ENCODE measurements around the gene SMYD3. TPM values are rescaled to one million over a fixed set of nuclear protein-coding genes. Genes with fewer than 3 reads are reported as not detected.

Gene SMYD3
- total RNA-seq, 2 experiments from 2014 or later: 22.6 to 24.6 TPM

- DNase-seq (no peak), ATAC-seq (no peak)
- intact Hi-C loops (cut with micrococcal nuclease): no loop called here
- H3K9me3 Mint-ChIP-seq: no peaks in the 10 kb centered on the region
- no peaks in the 10 kb centered on the region for H3K4me1 Mint-ChIP-seq (ENCODE audit: low read depth)
- ChIA-PET CTCF (no interaction called here), POLR2A (no interaction called here)
- no peaks in the 10 kb centered on the region for H3K27me3 Mint-ChIP-seq
- H3K36me3 Mint-ChIP-seq (ENCODE audit: low read depth): peaks cover 3% of the 10 kb centered on the region
- no peak overlapping the region for H3K27ac Mint-ChIP-seq
- no peak overlapping the region for H3K4me3 Mint-ChIP-seq
- TF ChIP-seq CTCF (IDR thresholded peaks at IDR 0.05): no peak
These were observed 732.9 kb downstream of the SMYD3 start for GRCh38 chr1:245774196-245774595.

GRCh38 chr1:245773344-245773743 is 733.7 kb downstream of the SMYD3 start:
- Mint-ChIP-seq H3K4me1 (ENCODE audit: low read depth) (no peaks in the 10 kb centered on the region), H3K27me3 (no peaks in the 10 kb centered on the region), H3K9me3 (no peaks in the 10 kb centered on the region), H3K4me3 (no peak overlapping the region), H3K36me3 (ENCODE audit: low read depth) (peaks cover 4% of the 10 kb centered on the region), H3K27ac (no peak overlapping the region)
- intact Hi-C loops (cut with micrococcal nuclease): no loop called here
- DNase-seq (no peak), ATAC-seq (no peak)
- ChIA-PET CTCF (no interaction called here), POLR2A (no interaction called here)
- no peak for TF ChIP-seq CTCF (IDR thresholded peaks at IDR 0.05)

DNA sequence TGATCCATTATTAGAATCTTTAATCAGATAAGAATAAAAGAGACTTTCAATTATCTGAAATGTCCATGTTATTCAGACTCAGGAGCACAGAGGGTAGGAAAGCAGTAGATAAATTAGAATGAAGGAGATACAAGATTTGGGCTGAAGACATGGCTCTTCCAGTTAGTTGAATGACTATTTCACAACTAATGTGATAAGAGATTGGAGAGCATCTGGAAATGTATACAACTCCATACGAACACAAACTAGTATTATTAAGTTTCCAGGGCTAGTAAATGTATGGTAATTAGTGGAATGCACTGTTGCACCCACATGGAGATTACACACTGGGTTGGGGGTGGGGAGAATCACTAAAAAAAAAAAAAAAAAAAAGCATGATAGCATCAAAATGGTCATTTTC is 734.3 kb downstream of the SMYD3 start:
- ATAC-seq: no peak
- CTCF ChIA-PET: no interaction called here

DNA sequence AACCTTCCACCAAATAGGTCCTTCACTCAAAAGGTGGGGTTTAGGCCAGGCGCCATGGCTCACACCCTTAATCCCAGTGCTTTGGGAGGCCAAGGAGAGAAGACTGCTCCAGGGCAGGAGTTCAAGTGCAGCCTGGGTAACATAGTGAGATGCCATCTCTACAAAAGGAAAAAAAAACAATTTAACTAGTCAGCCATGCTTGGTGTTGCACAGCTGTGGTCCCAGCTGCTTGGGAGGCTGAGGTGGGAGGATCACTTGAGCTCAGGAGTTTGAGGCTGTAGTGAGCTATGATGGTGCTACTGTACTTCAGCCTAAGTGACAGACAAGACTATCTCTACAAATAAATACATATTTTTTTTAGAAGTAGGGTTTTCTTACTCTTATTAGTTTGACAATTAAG is 734.8 kb downstream of the SMYD3 start:
- H3K4me1 Mint-ChIP-seq (ENCODE audit: low read depth): no peaks in the 10 kb centered on the region
- H3K27me3 Mint-ChIP-seq: no peaks in the 10 kb centered on the region
- intact Hi-C loops (cut with micrococcal nuclease): no loop called here
- H3K36me3 Mint-ChIP-seq (ENCODE audit: low read depth): peaks cover 7% of the 10 kb centered on the region
- ATAC-seq (no peak), DNase-seq (no peak)
- H3K4me3 Mint-ChIP-seq: no peak overlapping the region
- ChIA-PET CTCF (no interaction called here), POLR2A (no interaction called here)
- no peak for TF ChIP-seq CTCF (IDR thresholded peaks at IDR 0.05)
- H3K9me3 Mint-ChIP-seq: no peaks in the 10 kb centered on the region
- H3K27ac Mint-ChIP-seq: no peak overlapping the region

More for the DNA sequence above, 734.3 kb downstream of the SMYD3 start:
- H3K4me3 Mint-ChIP-seq: no peak overlapping the region
- H3K27me3 Mint-ChIP-seq: no peaks in the 10 kb centered on the region
- no peaks in the 10 kb centered on the region for H3K4me1 Mint-ChIP-seq (ENCODE audit: low read depth)
- H3K9me3 Mint-ChIP-seq: no peaks in the 10 kb centered on the region
- intact Hi-C loops (cut with micrococcal nuclease): no loop called here
- no peak for DNase-seq
- TF ChIP-seq CTCF (IDR thresholded peaks at IDR 0.05): no peak
- POLR2A ChIA-PET: no interaction called here
- peaks cover 4% of the 10 kb centered on the region for H3K36me3 Mint-ChIP-seq (ENCODE audit: low read depth)
- no peak overlapping the region for H3K27ac Mint-ChIP-seq

DNA sequence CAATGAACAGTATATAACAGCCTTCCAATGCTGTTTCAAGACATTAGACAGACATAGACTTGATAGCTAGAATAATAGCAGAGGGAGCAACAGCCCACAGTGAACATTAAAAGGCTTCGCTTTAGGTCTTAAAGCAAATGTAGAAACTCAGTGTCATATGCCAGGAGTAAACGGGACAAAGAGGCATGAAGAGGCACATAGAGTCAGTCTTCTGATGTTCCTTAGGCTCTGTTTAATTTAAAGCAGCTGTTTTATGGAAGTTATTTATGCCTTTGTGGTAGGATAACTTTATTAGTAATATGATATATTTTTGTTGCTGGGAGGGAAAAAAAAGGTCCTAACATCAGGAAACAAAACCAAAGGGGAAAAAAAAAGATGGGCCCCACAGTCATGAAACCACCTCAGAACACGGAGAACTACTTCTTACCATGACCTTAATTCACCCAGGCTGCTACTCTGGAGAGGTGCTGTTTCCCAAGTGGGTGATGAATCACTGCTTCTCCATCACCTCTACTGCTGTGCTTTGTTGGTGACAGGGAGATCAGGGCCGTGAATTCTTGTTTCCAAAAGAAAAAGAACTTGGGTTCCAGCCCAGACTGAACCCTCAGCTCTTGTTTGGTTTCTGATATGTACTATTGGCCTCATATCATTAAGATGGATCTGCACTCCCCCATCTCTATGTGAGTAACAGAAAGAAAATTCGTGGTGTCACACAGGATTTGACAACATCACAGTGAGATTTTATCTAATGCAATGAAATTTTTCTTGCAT is 735.4 kb downstream of the SMYD3 start:
- POLR2A ChIA-PET: no interaction called here
- ATAC-seq (no peak), DNase-seq (no peak)
- TF ChIP-seq CTCF (IDR thresholded peaks at IDR 0.05): no peak
- Mint-ChIP-seq H3K36me3 (ENCODE audit: low read depth) (peaks cover 7% of the 10 kb centered on the region), H3K27ac (no peak overlapping the region), H3K4me1 (ENCODE audit: low read depth) (no peaks in the 10 kb centered on the region), H3K9me3 (no peaks in the 10 kb centered on the region), H3K27me3 (no peaks in the 10 kb centered on the region), H3K4me3 (no peak overlapping the region)
- intact Hi-C loops (cut with micrococcal nuclease): no loop called here
- CTCF ChIA-PET: interaction anchor here (1.5 kb wide), 1 partner anchor 12 kb away, joined by 3 read pairs; no protein-coding TSS in a partner anchor
